H9 (cell line): Measurements from ENCODE around the gene EIF3B. TPM values are rescaled to one million over a fixed set of nuclear protein-coding genes. Genes with fewer than 3 reads are reported as not detected.

Source experiments
- DNase-seq: peaks from one replicate; pipeline ENCODE4 v3.0.0-alpha.2; 2017
- H2AFZ ChIP-seq: one replicate; pipeline ENCODE4 v1.6.1; 2013; ENCODE audit warnings: mild to moderate bottlenecking, low read length, control low read depth, moderate library complexity
- H2AK5ac ChIP-seq: 2 replicates; pipeline ENCODE4 v1.6.1; 2013; ENCODE audit warnings: low read length, control low read depth, mixed read lengths; ENCODE audit not compliant: insufficient read length
- H2BK120ac ChIP-seq: one replicate; pipeline ENCODE4 v1.6.1; 2013; ENCODE audit warnings: low read depth, mild to moderate bottlenecking, low read length, control low read depth, inconsistent platforms; ENCODE audit not compliant: poor library complexity, severe bottlenecking
- H2BK12ac ChIP-seq: 2 replicates; pipeline ENCODE4 v1.6.1; 2013; ENCODE audit warnings: low read length, control low read depth, mixed read lengths, low read depth; ENCODE audit not compliant: insufficient read length
- H2BK15ac ChIP-seq: 2 replicates; pipeline ENCODE4 v1.6.1; 2013; ENCODE audit warnings: low read depth, low read length, control low read depth
- H2BK20ac ChIP-seq: one replicate; pipeline ENCODE4 v1.6.1; 2013; ENCODE audit warnings: low read depth, mild to moderate bottlenecking, low read length, control low read depth, inconsistent platforms; ENCODE audit not compliant: poor library complexity, severe bottlenecking
- H2BK5ac ChIP-seq: 2 replicates; pipeline ENCODE4 v1.6.1; 2013; ENCODE audit warnings: low read length, control low read depth, mixed read lengths; ENCODE audit not compliant: insufficient read length
- H3K14ac ChIP-seq: 2 replicates; pipeline ENCODE4 v1.6.1; 2013; ENCODE audit warnings: low read length, control low read depth; ENCODE audit not compliant: insufficient read depth
- H3K18ac ChIP-seq: 2 replicates; pipeline ENCODE4 v1.6.1; 2013; ENCODE audit warnings: low read depth, mild to moderate bottlenecking, mixed read lengths, low read length, control low read depth; ENCODE audit not compliant: insufficient read length
- H3K23ac ChIP-seq: 2 replicates; pipeline ENCODE4 v1.6.1; 2013; ENCODE audit warnings: low read length, control low read depth, mixed read lengths, low read depth; ENCODE audit not compliant: insufficient read length
- H3K23me2 ChIP-seq: 2 replicates; pipeline ENCODE4 v1.6.1; 2013; ENCODE audit warnings: low read depth, mild to moderate bottlenecking, mixed read lengths, low read length, control low read depth; ENCODE audit not compliant: insufficient read length, poor library complexity, severe bottlenecking
- H3K27ac ChIP-seq: 2 replicates; pipeline ENCODE4 v1.5.1; 2013; ENCODE audit warnings: low read length, control low read depth, mixed read lengths, low read depth; ENCODE audit not compliant: insufficient read length
- H3K27me3 ChIP-seq: 2 replicates; pipeline ENCODE4 v1.6.1; 2013; ENCODE audit warnings: low read length, control low read depth, inconsistent platforms; ENCODE audit not compliant: insufficient read depth
- H3K4ac ChIP-seq: 2 replicates; pipeline ENCODE4 v1.6.1; 2013; ENCODE audit warnings: low read depth, mild to moderate bottlenecking, control low read depth, inconsistent platforms, low read length, moderate library complexity
- H3K4me1 ChIP-seq: 2 replicates; pipeline ENCODE4 v1.6.1; 2013; ENCODE audit warnings: low read length, control low read depth, inconsistent platforms; ENCODE audit not compliant: insufficient read depth
- H3K4me2 ChIP-seq: 2 replicates; pipeline ENCODE4 v1.6.1; 2013; ENCODE audit warnings: low read length, control low read depth, mixed read lengths; ENCODE audit not compliant: insufficient read length, insufficient read depth
- H3K56ac ChIP-seq: 2 replicates; pipeline ENCODE4 v1.6.1; 2013; ENCODE audit warnings: low read depth, mild to moderate bottlenecking, mixed read lengths, low read length, control low read depth; ENCODE audit not compliant: insufficient read length
- H3K79me1 ChIP-seq: 2 replicates; pipeline ENCODE4 v1.6.1; 2013; ENCODE audit warnings: low read depth, mild to moderate bottlenecking, moderate library complexity, low read length, control low read depth, inconsistent platforms; ENCODE audit not compliant: insufficient read depth, poor library complexity, severe bottlenecking
- H3K79me2 ChIP-seq: 2 replicates; pipeline ENCODE4 v1.6.1; 2013; ENCODE audit warnings: low read length, control low read depth, inconsistent platforms; ENCODE audit not compliant: insufficient read depth
- H3K9ac ChIP-seq: 2 replicates; pipeline ENCODE4 v1.6.1; 2013; ENCODE audit warnings: low read length, control low read depth, mixed read lengths; ENCODE audit not compliant: insufficient read length; ENCODE audit errors: extremely low read depth
- H3K9me3 ChIP-seq: one replicate; pipeline ENCODE4 v1.6.1; 2013; ENCODE audit warnings: low read depth, low read length, inconsistent platforms; ENCODE audit not compliant: control insufficient read depth
- H3T11ph ChIP-seq: one replicate; pipeline ENCODE4 v1.6.1; 2013; ENCODE audit warnings: mild to moderate bottlenecking, low read length, control low read depth, inconsistent platforms
- H4K20me1 ChIP-seq: one replicate; pipeline ENCODE4 v1.6.1; 2013; ENCODE audit not compliant: control insufficient read depth, insufficient read length, insufficient read depth
- H4K5ac ChIP-seq: 2 replicates; pipeline ENCODE4 v1.6.1; 2013; ENCODE audit warnings: low read depth, mild to moderate bottlenecking, mixed read lengths, low read length, control low read depth; ENCODE audit not compliant: insufficient read length
- H4K8ac ChIP-seq: replicated peaks from 2 replicates; pipeline ENCODE4 v1.6.1; 2013; ENCODE audit warnings: low read length, control low read depth, mixed read lengths, low read depth; ENCODE audit not compliant: insufficient read length
- H4K91ac ChIP-seq: 2 replicates; pipeline ENCODE4 v1.6.1; 2013; ENCODE audit warnings: low read depth, mild to moderate bottlenecking, moderate library complexity, mixed read lengths, low read length, control low read depth; ENCODE audit not compliant: insufficient read length
- H3K27ac Mint-ChIP-seq, 3 experiments: 2 replicates in 2 of 3; 3 replicates in 1 of 3; pipeline ENCODE4 v1.8.0; 2020 to 2021; ENCODE audit warnings: mixed read lengths in 3 of 3, mild to moderate bottlenecking in 1 of 3, moderate library complexity in 1 of 3
- H3K27me3 Mint-ChIP-seq: 2 replicates; pipeline ENCODE4 v1.8.0; 2021; ENCODE audit warnings: low read depth, mild to moderate bottlenecking, moderate library complexity, mixed read lengths
- H3K36me3 Mint-ChIP-seq, 3 experiments: 2 replicates in 2 of 3; 3 replicates in 1 of 3; pipeline ENCODE4 v1.8.0; 2020 to 2021; ENCODE audit warnings: low read depth in 3 of 3, mixed read lengths in 3 of 3; ENCODE audit not compliant: insufficient read depth in 1 of 3
- H3K4me1 Mint-ChIP-seq, 2 experiments: 2 replicates each; pipeline ENCODE4 v1.8.0; 2020; ENCODE audit warnings: mixed read lengths in 2 of 2
- H3K4me3 Mint-ChIP-seq, 2 experiments: 2 replicates in 1 of 2; 3 replicates in 1 of 2; pipeline ENCODE4 v1.8.0; 2020 to 2021; ENCODE audit warnings: mild to moderate bottlenecking in 2 of 2, mixed read lengths in 2 of 2, moderate library complexity in 1 of 2
- H3K9me3 Mint-ChIP-seq, 2 experiments: 2 replicates in 1 of 2; 3 replicates in 1 of 2; pipeline ENCODE4 v1.8.0; 2020; ENCODE audit warnings: mild to moderate bottlenecking in 2 of 2, mixed read lengths in 2 of 2, moderate library complexity in 1 of 2
- WGBS: extraction: QIAGEN DNeasy Blood & Tissue Kit; methylation state at CpG from one replicate; pipeline ENCODE4 v1.1.7; 2013; ENCODE audit warnings: missing lambda C conversion rate, low lambda C conversion rate, mixed read lengths; ENCODE audit not compliant: insufficient read length; ENCODE audit errors: extremely low coverage; 5-methylcytosine and 5-hydroxymethylcytosine counted together
- total RNA-seq: library from RNA; stranded (reverse); gene quantifications from 2 replicates; pipeline ENCODE4 v1.2.1, GENCODE V29; 2021
- TF ChIP-seq, protein P1 (sequence below): fragments of 200-600 bp; sonication (generic); conservative IDR thresholded peaks from 3 replicates; pipeline ENCODE4 v1.8.0; 2021; ENCODE audit warnings: antibody characterized with exemption, mild to moderate bottlenecking

Gene EIF3B
- total RNA-seq, 1 experiment from 2014 or later = 337 TPM

DNA sequence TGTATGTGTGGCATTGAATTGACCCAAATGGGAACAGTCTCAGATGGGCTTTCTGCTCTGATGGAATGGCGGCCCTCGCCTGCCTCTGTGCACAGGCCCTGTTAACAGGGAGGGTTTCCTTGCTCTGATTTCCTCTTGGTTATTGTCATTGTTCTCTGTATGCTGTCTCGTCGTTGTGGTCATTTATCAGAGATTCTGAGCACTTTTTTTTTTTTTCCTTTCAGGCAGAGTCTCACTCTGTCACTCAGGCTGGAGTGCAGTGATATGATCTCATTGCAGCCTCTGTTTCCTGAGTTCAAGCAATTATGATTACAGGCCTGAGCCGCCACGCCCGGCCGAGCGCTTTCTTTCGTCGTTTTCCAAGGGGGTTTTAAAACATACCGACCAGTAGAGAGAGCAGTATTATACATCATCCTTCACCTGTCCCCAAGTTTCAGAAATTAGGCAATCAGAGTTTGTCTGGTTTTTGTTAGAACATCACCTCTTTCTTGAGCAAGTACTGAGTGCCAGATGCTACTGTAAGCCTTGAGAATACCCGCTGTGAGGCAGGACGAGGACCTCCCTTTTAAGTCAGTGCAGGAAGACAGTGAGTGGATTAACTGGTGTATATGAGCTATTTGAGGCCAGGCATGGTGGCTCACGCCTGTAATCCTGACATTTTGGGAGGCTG lies 55.3 kb downstream of the EIF3B start:
- no peak overlapping the region for H4K8ac ChIP-seq
- no peak overlapping the region for H2BK5ac ChIP-seq
- H3K4me1 ChIP-seq = no peaks in the 10 kb centered on the region
- WGBS = no CpG with 5 or more reads among the region's 15 CpGs
- H3K56ac ChIP-seq = no peak overlapping the region
- no peaks in the 10 kb centered on the region for H4K20me1 ChIP-seq
- no peak overlapping the region for H4K5ac ChIP-seq
- H3K27ac ChIP-seq = no peak overlapping the region
- H2BK12ac ChIP-seq = no peak overlapping the region
- no peak overlapping the region; a peak in 1 of 5 replicates for H3K4me3 Mint-ChIP-seq
- no peaks in the 10 kb centered on the region for H3K27me3 Mint-ChIP-seq
- peaks cover 3% of the 10 kb centered on the region for H3K79me1 ChIP-seq
- H3K4me1 Mint-ChIP-seq = peaks cover 42 to 44% of the 10 kb centered on the region in 2 experiments
- H3K9ac ChIP-seq = no peak overlapping the region
- TF ChIP-seq, protein P1, sequence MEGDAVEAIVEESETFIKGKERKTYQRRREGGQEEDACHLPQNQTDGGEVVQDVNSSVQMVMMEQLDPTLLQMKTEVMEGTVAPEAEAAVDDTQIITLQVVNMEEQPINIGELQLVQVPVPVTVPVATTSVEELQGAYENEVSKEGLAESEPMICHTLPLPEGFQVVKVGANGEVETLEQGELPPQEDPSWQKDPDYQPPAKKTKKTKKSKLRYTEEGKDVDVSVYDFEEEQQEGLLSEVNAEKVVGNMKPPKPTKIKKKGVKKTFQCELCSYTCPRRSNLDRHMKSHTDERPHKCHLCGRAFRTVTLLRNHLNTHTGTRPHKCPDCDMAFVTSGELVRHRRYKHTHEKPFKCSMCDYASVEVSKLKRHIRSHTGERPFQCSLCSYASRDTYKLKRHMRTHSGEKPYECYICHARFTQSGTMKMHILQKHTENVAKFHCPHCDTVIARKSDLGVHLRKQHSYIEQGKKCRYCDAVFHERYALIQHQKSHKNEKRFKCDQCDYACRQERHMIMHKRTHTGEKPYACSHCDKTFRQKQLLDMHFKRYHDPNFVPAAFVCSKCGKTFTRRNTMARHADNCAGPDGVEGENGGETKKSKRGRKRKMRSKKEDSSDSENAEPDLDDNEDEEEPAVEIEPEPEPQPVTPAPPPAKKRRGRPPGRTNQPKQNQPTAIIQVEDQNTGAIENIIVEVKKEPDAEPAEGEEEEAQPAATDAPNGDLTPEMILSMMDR = no peak
- H3T11ph ChIP-seq = no peak overlapping the region
- H2AFZ ChIP-seq = no peak overlapping the region
- DNase-seq = no peak
- H2BK120ac ChIP-seq = no peak overlapping the region
- no peak overlapping the region for H2BK15ac ChIP-seq
- H3K36me3 Mint-ChIP-seq = peaks cover 0 to 4% (median 3%) of the 10 kb centered on the region in 3 experiments; a peak in 3 of 7 replicates
- H3K9me3 ChIP-seq = no peaks in the 10 kb centered on the region
- no peak overlapping the region for H3K4ac ChIP-seq
- H3K23ac ChIP-seq = no peak overlapping the region
- peaks cover 2% of the 10 kb centered on the region; the same call in 1 of the 2 replicates for H3K79me2 ChIP-seq
- H2BK20ac ChIP-seq = no peak overlapping the region
- no peak overlapping the region for H3K4me2 ChIP-seq
- H3K27ac Mint-ChIP-seq = peak overlapping the region in 1 of 3 experiments; percentile 4; a peak in 2 of 7 replicates
- H3K9me3 Mint-ChIP-seq = no peaks in the 10 kb centered on the region; a peak in 1 of 5 replicates
- H3K23me2 ChIP-seq = peaks cover under 1% of the 10 kb centered on the region
- H3K27me3 ChIP-seq = no peaks in the 10 kb centered on the region
- no peak overlapping the region for H3K18ac ChIP-seq
- H4K91ac ChIP-seq = no peak overlapping the region
- no peak overlapping the region for H2AK5ac ChIP-seq
- H3K14ac ChIP-seq = no peak overlapping the region
